GM21576 (cell line): ENCODE data around the gene ACSM2B.
"Not testable (repeated sequence)": the region's sequence is repeated elsewhere in the genome, so short reads cannot be mapped to it uniquely, and the experiment has no call there.

Experiments
- ATAC-seq: cut with Tn5 transposase; IDR thresholded peaks from one replicate; pipeline ENCODE4 v1.9.1; 2021; ENCODE audit warnings: mild to moderate bottlenecking, moderate library complexity; ENCODE audit not compliant: unreplicated experiment

ACSM2B gene

DNA sequence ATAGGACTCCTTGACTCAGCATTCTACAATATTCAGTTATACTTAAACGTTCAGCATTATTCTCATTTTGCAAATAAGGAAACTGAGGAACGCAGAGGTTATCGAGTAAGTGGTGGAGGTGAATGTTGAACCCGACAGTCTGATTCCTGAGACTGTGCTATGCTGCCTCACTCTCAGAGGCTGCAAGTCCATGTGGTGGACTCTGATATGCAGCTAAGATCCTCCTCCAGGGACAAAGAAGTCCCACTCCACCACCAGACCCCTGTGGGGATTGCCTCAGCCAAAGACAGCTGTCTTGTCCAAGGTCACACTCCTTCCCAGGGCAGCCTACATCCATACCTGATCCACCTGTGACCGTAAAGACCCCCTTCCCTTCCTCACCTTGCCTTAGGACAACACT lies 37.5 kb downstream of the ACSM2B start:
- ATAC-seq = no peak

GRCh38 chr16:20538181-20538580 lies 38.0 kb downstream of the ACSM2B start:
- no peak for ATAC-seq

GRCh38 chr16:20536669-20537068 lies 39.5 kb downstream of the ACSM2B start:
- not testable (repeated sequence) for ATAC-seq

DNA sequence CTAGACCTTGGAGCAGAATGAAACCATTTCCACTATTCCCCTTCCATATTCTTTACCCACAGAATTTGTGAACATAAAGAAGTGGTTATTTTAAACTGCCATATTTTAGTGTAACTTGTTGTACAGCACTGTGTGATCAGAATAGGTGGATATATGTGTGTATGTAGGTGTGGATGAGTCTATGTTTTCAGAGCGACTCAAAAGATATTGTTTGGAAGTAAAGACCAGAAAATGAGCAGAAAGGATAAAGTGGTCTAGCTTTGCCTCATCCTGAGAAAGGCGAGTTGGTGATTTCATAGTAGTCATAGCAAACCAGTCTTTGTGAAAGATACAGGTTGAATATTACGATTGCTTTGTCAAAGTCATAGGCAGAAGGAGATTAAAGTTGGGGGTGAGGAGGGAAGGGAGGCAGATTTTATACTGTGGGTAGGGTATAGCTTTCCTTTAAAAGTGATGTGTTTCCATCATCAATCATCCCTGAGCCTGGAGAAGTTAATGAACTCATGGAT lies 43.8 kb downstream of the ACSM2B start:
- ATAC-seq = not testable (repeated sequence)

DNA sequence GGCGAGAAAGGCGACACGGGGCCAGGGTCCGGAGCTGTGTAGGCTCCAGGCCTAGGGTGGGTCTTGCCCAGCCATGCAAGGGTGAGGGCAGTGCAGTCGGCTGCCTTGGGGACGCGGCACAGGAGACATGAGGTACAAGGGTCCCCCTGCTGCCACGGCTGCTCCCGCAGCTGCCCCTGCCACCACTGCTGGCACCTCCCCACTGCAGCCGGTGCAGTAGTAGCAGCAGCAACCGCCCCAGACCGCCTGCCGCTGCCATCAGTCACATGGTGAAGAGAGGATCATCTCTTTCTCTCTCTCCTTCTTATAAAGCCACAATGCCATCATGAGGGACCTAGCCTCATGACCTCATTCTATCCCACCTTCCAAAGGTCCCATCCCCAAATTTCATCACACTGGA lies 44.4 kb downstream of the ACSM2B start:
- ATAC-seq = not testable (repeated sequence)

- no peak for ATAC-seq
Measured at GRCh38 chr16:20520103-20520502, 56.1 kb downstream of the ACSM2B start.

GRCh38 chr16:20519231-20519630 lies 56.9 kb downstream of the ACSM2B start:
- ATAC-seq = no peak

GRCh38 chr16:20517149-20517548 lies 59.0 kb downstream of the ACSM2B start:
- ATAC-seq = no peak

DNA sequence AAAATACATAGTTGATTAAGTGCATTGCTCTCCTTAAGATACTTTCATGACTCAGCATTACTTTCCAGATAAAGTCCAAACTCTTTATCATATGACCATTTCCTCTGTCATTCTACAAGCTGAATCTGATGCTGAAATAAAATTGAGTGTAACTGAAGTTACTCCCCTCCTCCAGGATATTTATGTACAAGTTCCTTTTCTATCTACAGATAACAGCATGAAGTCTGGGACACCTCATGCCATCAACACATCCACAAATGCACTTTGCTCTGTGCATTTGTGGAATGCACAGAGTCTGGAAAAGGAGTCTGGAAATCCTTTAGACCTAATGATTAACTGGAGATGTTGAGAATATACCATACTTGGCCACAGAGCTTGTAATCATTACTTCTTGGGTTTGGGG lies 60.5 kb downstream of the ACSM2B start:
- no peak for ATAC-seq

GRCh38 chr16:20510323-20510722 lies 65.8 kb downstream of the ACSM2B start:
- no peak for ATAC-seq

- no peak for ATAC-seq
Measured at GRCh38 chr16:20507280-20507679, 68.9 kb downstream of the ACSM2B start.

DNA sequence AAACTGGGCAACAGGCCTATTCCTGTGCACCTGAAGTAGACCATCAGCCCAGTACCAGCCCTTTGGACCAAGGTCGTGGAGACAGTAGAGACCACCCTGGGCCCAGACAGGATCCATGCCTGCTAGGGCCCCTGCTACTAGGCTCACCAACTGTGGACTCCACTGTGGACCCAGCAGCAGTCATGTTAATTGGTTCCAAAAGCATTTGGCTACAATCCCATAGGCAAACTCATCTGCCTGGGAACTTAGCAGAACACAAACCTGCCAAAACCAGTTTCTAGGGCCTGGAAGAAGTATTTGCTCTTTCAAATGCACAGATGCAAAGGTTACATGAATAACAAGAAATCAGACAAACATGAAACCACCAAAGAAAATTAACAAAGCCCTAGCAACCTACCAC lies 71.7 kb downstream of the ACSM2B start:
- no peak for ATAC-seq

DNA sequence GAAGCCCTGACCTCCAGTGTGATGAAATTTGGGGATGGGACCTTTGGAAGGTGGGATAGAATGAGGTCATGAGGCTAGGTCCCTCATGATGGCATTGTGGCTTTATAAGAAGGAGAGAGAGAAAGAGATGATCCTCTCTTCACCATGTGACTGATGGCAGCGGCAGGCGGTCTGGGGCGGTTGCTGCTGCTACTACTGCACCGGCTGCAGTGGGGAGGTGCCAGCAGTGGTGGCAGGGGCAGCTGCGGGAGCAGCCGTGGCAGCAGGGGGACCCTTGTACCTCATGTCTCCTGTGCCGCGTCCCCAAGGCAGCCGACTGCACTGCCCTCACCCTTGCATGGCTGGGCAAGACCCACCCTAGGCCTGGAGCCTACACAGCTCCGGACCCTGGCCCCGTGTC lies 84.7 kb downstream of the ACSM2B start:
- not testable (repeated sequence) for ATAC-seq

DNA sequence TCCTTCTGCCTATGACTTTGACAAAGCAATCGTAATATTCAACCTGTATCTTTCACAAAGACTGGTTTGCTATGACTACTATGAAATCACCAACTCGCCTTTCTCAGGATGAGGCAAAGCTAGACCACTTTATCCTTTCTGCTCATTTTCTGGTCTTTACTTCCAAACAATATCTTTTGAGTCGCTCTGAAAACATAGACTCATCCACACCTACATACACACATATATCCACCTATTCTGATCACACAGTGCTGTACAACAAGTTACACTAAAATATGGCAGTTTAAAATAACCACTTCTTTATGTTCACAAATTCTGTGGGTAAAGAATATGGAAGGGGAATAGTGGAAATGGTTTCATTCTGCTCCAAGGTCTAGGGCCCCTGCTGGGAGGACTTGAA lies 85.2 kb downstream of the ACSM2B start:
- not testable (repeated sequence) for ATAC-seq
